HG02623 (cell line): ENCODE data around the gene TIGD6.

Source experiments
- ATAC-seq: cut with Tn5 transposase; IDR thresholded peaks from one replicate; pipeline ENCODE4 v1.9.1; 2021; ENCODE audit warnings: moderate library complexity; ENCODE audit not compliant: unreplicated experiment

The TIGD6 gene

GRCh38 chr5:150017226-150018005, 17.0 kb upstream of the TIGD6 start:
- ATAC-seq = no peak

GRCh38 chr5:150016537-150016936, 16.1 kb upstream of the TIGD6 start:
- no peak for ATAC-seq

GRCh38 chr5:150015415-150015814, 15.0 kb upstream of the TIGD6 start:
- no peak for ATAC-seq

GRCh38 chr5:150014456-150014855, 14.0 kb upstream of the TIGD6 start:
- ATAC-seq = no peak

GRCh38 chr5:150013931-150014330, 13.5 kb upstream of the TIGD6 start:
- ATAC-seq = no peak

- no peak for ATAC-seq
Observed at GRCh38 chr5:150009671-150010387, 9.4 kb upstream of the TIGD6 start.

GRCh38 chr5:150007050-150007449, 6.6 kb upstream of the TIGD6 start:
- no peak for ATAC-seq

- ATAC-seq = no peak
Observed at GRCh38 chr5:150006318-150006717, 5.9 kb upstream of the TIGD6 start.

GRCh38 chr5:150001660-150002486, 1.4 kb upstream of the TIGD6 start:
- peak; percentile 57 for ATAC-seq

- no peak for ATAC-seq
Observed at GRCh38 chr5:150000990-150001659, 671 bp upstream of the TIGD6 start.

GRCh38 chr5:149999866-150000255, 593 bp downstream of the TIGD6 start:
- ATAC-seq = no peak

- ATAC-seq = no peak
Observed at GRCh38 chr5:149999359-149999758, 1.1 kb downstream of the TIGD6 start.

- no peak for ATAC-seq
Observed at GRCh38 chr5:149998281-149998680, 2.2 kb downstream of the TIGD6 start.

GRCh38 chr5:149996205-149996890, 4.1 kb downstream of the TIGD6 start:
- ATAC-seq = no peak

- no peak for ATAC-seq
Observed at GRCh38 chr5:149995385-149996204, 4.9 kb downstream of the TIGD6 start.

GRCh38 chr5:149993471-149993870, 7.0 kb downstream of the TIGD6 start:
- no peak for ATAC-seq

- peak; percentile 68 for ATAC-seq
Observed at GRCh38 chr5:149990518-149991376, 9.7 kb downstream of the TIGD6 start.

- ATAC-seq = no peak
Observed at GRCh38 chr5:149988126-149988525, 12.3 kb downstream of the TIGD6 start.

- ATAC-seq = no peak
Observed at GRCh38 chr5:149982505-149982904, 17.9 kb downstream of the TIGD6 start.
